Metanephros (tissue), 1 donor: ENCODE measurements around the gene TAS2R16. TPM values are rescaled to one million over a fixed set of nuclear protein-coding genes. Genes with fewer than 3 reads are reported as not detected.

ENCODE experiments used
- total RNA-seq: library from RNA; depleted of rRNA; stranded (reverse); fragments of >200 nt; gene quantifications from one replicate; pipeline ENCODE4 v1.2.3, GENCODE V29; 2014

Gene TAS2R16
- total RNA-seq: not detected

GRCh38 chr7:122995600-122995999 is at the start of gene TAS2R16:
Gene TAS2R16, minus strand, starts transcription at chr7:122995700. Its CDS starts 66 bp downstream, at chr7:122995634.

Other genes with a start within 250 kb of the TAS2R16 start
- gene CADPS2, start 109.2 kb downstream of the TAS2R16 start, total RNA-seq: 54.0 TPM
- 10.6 TPM for gene SLC13A1, start 204.3 kb upstream of the TAS2R16 start, total RNA-seq